ENCODE data around the gene FMNL2.

GRCh38 chr2:152399003-152399402, 64.0 kb downstream of the FMNL2 start:
- TF ChIP-seq POLR2AphosphoS5 (IDR thresholded peaks at IDR 0.05; ENCODE audit: low read depth, low read length), result no peak
- no peak for TF ChIP-seq POLR2A (IDR thresholded peaks at IDR 0.05; ENCODE audit: low read depth, low read length)
- no peak for TF ChIP-seq TAF1 (IDR thresholded peaks at IDR 0.05; ENCODE audit: low read depth, low read length)
- no peak for TF ChIP-seq PAX5 (IDR thresholded peaks at IDR 0.05; ENCODE audit: insufficient read depth, low read length, severe bottlenecking)
